Measurements from ENCODE around the gene PGGT1B.

The PGGT1B gene

DNA sequence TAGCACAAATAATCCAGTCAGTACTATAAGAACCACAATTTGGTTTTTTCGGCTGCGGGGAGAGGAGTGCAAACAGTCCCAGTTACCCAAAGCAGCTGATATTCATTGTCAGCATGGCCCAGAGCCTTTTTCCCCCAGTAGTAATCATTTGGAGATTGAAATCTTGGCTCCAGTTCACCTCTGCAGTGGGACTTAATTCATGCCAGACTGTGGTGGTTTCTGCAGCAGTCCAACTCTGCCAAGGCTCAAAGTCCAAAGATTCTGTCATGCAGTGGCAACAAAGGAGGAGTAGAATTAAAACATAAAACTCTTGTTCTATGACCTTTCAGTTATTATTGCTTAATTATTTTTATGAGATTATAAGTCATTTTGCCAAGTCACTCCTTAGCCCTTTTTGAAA, 68.0 kb downstream of the PGGT1B start:
- Histone ChIP-seq H3K4me1 (ENCODE audit: insufficient read depth, insufficient read length) (no peaks in the 10 kb centered on the region), H3K9me3 (ENCODE audit: insufficient read depth, low read length) (no peaks in the 10 kb centered on the region), H3K9ac (ENCODE audit: insufficient read length, low read depth) (no peak overlapping the region), H3K27me3 (ENCODE audit: insufficient read depth, insufficient read length) (no peaks in the 10 kb centered on the region), H3K4me3 (ENCODE audit: insufficient read length, low read depth) (no peak overlapping the region), H3K36me3 (ENCODE audit: insufficient read depth, insufficient read length, low read length) (no peaks in the 10 kb centered on the region)
- DNase-seq (ENCODE audit: low read depth, low spot score) = no peak
- TF ChIP-seq SUZ12 (IDR thresholded peaks at IDR 0.05; ENCODE audit: extremely low read depth, insufficient read depth, insufficient read length) (no peak), ZNF274 (IDR thresholded peaks at IDR 0.05; ENCODE audit: low read depth, low read length) (no peak), YY1 (IDR thresholded peaks at IDR 0.05; ENCODE audit: insufficient read depth, insufficient read length) (no peak)

DNA sequence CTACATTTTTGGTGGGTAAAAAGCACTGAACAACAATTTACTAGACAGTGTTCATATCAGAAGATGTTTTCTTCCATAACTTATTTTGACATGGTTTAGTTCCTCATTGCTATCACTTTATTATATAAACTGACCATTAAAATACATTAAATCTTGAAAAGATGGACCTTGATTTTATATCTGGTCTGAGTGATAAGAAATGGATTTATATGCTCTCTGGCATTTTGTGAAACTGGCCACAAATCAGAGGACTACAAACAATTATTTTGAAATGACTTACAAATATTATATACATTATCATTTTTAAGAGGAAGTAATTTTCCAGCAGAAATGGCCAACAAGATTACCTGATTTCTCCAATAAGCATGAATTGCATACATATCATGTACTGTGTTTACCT, 69.4 kb downstream of the PGGT1B start:
- Histone ChIP-seq H3K9me3 (ENCODE audit: insufficient read depth, low read length) (no peaks in the 10 kb centered on the region), H3K9ac (ENCODE audit: insufficient read length, low read depth) (no peak overlapping the region), H3K27me3 (ENCODE audit: insufficient read depth, insufficient read length) (no peaks in the 10 kb centered on the region), H3K36me3 (ENCODE audit: insufficient read depth, insufficient read length, low read length) (no peaks in the 10 kb centered on the region), H3K4me3 (ENCODE audit: insufficient read length, low read depth) (no peak overlapping the region), H3K4me1 (ENCODE audit: insufficient read depth, insufficient read length) (no peaks in the 10 kb centered on the region)
- TF ChIP-seq SUZ12 (IDR thresholded peaks at IDR 0.05; ENCODE audit: extremely low read depth, insufficient read depth, insufficient read length) (no peak), ZNF274 (IDR thresholded peaks at IDR 0.05; ENCODE audit: low read depth, low read length) (no peak), YY1 (IDR thresholded peaks at IDR 0.05; ENCODE audit: insufficient read depth, insufficient read length) (no peak)
- no peak for DNase-seq (ENCODE audit: low read depth, low spot score)

DNA sequence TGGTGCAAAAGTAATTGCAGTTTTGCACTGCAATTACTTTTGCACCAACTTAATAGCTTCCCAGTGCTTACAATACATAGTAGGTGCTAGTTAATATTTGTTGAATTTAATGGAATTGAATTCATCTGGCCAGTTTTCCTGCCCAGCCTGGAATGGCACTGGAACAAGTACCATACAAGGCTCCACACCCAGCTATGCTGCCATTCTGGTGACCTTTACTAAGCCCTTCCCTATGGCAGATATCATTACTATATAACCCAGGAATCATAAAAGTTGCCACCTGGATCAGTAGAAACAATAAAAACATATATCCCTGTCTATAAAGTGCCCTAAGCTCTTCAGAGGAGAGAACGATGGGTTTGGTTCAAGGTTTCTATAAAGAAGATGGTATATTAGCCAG, 70.6 kb downstream of the PGGT1B start:
- H3K36me3 ChIP-seq (ENCODE audit: insufficient read depth, insufficient read length, low read length) = no peaks in the 10 kb centered on the region
- TF ChIP-seq SUZ12 (IDR thresholded peaks at IDR 0.05; ENCODE audit: extremely low read depth, insufficient read depth, insufficient read length) (no peak), ZNF274 (IDR thresholded peaks at IDR 0.05; ENCODE audit: low read depth, low read length) (no peak), YY1 (IDR thresholded peaks at IDR 0.05; ENCODE audit: insufficient read depth, insufficient read length) (no peak)
- DNase-seq (ENCODE audit: low read depth, low spot score) = no peak
- H3K9ac ChIP-seq (ENCODE audit: insufficient read length, low read depth) = no peak overlapping the region
- H3K4me3 ChIP-seq (ENCODE audit: insufficient read length, low read depth) = no peak overlapping the region
- no peaks in the 10 kb centered on the region for H3K4me1 ChIP-seq (ENCODE audit: insufficient read depth, insufficient read length)
- H3K27me3 ChIP-seq (ENCODE audit: insufficient read depth, insufficient read length) = no peaks in the 10 kb centered on the region
- H3K9me3 ChIP-seq (ENCODE audit: insufficient read depth, low read length) = no peaks in the 10 kb centered on the region

DNA sequence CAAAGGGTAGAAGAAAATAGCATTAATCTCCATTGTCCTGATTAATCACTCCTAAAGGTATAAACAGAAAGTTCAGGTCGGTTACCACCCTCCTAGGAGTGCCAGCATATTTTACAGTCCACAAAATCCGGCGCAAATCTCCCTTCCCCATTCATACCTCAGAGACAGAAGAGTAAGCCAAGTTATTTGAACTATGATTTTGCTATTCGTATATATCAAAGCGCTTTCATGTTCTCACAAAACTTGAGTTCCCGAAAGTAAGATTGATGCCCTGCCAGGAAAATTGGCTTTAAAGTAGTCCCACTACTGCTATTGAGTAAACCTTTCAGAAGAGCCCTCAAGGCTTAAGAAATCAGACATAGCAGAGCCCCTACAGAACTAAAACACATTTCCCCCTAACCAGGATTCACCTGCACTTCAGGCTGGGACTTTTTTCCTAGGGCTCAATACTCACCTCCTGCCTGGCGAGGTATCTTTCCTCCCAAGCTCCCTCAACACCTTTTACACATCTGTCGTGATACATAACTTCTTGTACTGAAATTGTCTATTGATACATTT, 71.1 kb downstream of the PGGT1B start:
- Histone ChIP-seq H3K9ac (ENCODE audit: insufficient read length, low read depth) (no peak overlapping the region), H3K36me3 (ENCODE audit: insufficient read depth, insufficient read length, low read length) (no peaks in the 10 kb centered on the region), H3K27me3 (ENCODE audit: insufficient read depth, insufficient read length) (no peaks in the 10 kb centered on the region), H3K4me1 (ENCODE audit: insufficient read depth, insufficient read length) (no peaks in the 10 kb centered on the region), H3K9me3 (ENCODE audit: insufficient read depth, low read length) (no peaks in the 10 kb centered on the region), H3K4me3 (ENCODE audit: insufficient read length, low read depth) (no peak overlapping the region)
- DNase-seq (ENCODE audit: low read depth, low spot score) = no peak
- TF ChIP-seq YY1 (IDR thresholded peaks at IDR 0.05; ENCODE audit: insufficient read depth, insufficient read length) (no peak), SUZ12 (IDR thresholded peaks at IDR 0.05; ENCODE audit: extremely low read depth, insufficient read depth, insufficient read length) (no peak), ZNF274 (IDR thresholded peaks at IDR 0.05; ENCODE audit: low read depth, low read length) (no peak)

DNA sequence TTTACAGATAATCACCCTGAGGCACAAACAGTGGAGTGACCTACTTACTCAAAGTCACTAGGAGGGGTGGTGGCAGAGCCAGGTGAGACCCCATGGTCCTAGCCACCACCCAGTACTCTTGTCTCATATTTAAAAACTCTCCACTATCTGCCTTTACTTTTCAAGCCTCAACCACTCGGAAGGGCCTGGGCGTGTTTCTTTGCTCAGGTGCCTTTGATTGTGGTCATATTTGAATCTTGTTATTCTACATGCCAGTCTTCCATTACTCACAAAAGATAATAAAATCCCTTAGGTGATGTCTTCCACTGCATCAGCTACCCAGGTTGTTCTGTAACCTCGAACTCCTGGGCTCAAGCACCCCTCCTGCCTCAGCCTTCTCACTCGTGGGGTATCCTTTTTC, 72.3 kb downstream of the PGGT1B start:
- no peaks in the 10 kb centered on the region for H3K4me1 ChIP-seq (ENCODE audit: insufficient read depth, insufficient read length)
- H3K36me3 ChIP-seq (ENCODE audit: insufficient read depth, insufficient read length, low read length) = no peaks in the 10 kb centered on the region
- no peaks in the 10 kb centered on the region for H3K27me3 ChIP-seq (ENCODE audit: insufficient read depth, insufficient read length)
- no peaks in the 10 kb centered on the region for H3K9me3 ChIP-seq (ENCODE audit: insufficient read depth, low read length)
- H3K9ac ChIP-seq (ENCODE audit: insufficient read length, low read depth) = no peak overlapping the region
- TF ChIP-seq SUZ12 (IDR thresholded peaks at IDR 0.05; ENCODE audit: extremely low read depth, insufficient read depth, insufficient read length) (no peak), YY1 (IDR thresholded peaks at IDR 0.05; ENCODE audit: insufficient read depth, insufficient read length) (no peak), ZNF274 (IDR thresholded peaks at IDR 0.05; ENCODE audit: low read depth, low read length) (no peak)
- no peak for DNase-seq (ENCODE audit: low read depth, low spot score)
- no peak overlapping the region for H3K4me3 ChIP-seq (ENCODE audit: insufficient read length, low read depth)

DNA sequence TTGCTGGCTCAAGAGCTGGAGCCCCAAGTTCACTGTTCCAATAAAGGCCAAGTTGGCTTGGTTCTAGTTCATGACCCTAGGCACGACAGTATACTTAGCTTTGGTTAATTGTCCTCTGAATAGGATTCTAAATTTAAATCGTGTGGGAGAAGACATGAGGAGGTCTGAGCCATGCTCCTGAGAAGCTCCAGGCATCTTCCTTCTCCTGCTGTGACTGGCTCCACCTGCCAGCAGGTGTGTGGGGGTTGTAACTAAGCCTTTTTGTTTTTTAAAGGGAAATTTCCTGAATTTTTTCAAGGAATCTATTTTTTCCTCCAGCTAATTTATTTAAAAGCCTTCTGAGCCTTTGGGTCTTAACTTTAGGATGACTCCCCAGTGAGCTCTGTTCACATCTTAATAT, 72.8 kb downstream of the PGGT1B start:
- Histone ChIP-seq H3K4me1 (ENCODE audit: insufficient read depth, insufficient read length) (no peaks in the 10 kb centered on the region), H3K9me3 (ENCODE audit: insufficient read depth, low read length) (no peaks in the 10 kb centered on the region), H3K4me3 (ENCODE audit: insufficient read length, low read depth) (no peak overlapping the region), H3K36me3 (ENCODE audit: insufficient read depth, insufficient read length, low read length) (no peaks in the 10 kb centered on the region), H3K27me3 (ENCODE audit: insufficient read depth, insufficient read length) (no peaks in the 10 kb centered on the region), H3K9ac (ENCODE audit: insufficient read length, low read depth) (no peak overlapping the region)
- no peak for DNase-seq (ENCODE audit: low read depth, low spot score)
- no peak for TF ChIP-seq YY1 (IDR thresholded peaks at IDR 0.05; ENCODE audit: insufficient read depth, insufficient read length)
- TF ChIP-seq ZNF274 (IDR thresholded peaks at IDR 0.05; ENCODE audit: low read depth, low read length) = no peak
- TF ChIP-seq SUZ12 (IDR thresholded peaks at IDR 0.05; ENCODE audit: extremely low read depth, insufficient read depth, insufficient read length) = no peak

DNA sequence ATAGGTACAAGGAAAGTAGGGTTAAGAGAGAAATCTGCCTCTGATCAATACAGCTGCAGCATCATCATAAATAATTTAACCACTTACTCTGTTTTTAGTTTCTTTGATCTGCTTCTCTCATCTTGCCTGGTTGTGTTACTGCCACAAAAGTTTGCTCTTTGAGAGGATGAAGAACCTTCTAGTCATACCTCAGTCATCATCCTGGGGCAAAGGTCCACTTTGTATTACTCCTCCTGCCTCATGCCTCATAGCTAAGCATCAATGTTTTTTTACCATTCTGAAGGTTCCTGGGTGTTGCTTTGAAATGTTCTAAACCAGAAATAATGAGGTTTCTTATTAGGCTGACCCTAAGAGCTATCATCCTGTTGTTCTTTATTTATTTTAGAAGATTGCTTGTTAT, 75.9 kb downstream of the PGGT1B start:
- Histone ChIP-seq H3K9ac (ENCODE audit: insufficient read length, low read depth) (no peak overlapping the region), H3K4me1 (ENCODE audit: insufficient read depth, insufficient read length) (no peaks in the 10 kb centered on the region), H3K27me3 (ENCODE audit: insufficient read depth, insufficient read length) (peaks cover 8% of the 10 kb centered on the region), H3K9me3 (ENCODE audit: insufficient read depth, low read length) (no peaks in the 10 kb centered on the region), H3K4me3 (ENCODE audit: insufficient read length, low read depth) (no peak overlapping the region), H3K36me3 (ENCODE audit: insufficient read depth, insufficient read length, low read length) (no peaks in the 10 kb centered on the region)
- no peak for TF ChIP-seq SUZ12 (IDR thresholded peaks at IDR 0.05; ENCODE audit: extremely low read depth, insufficient read depth, insufficient read length)
- no peak for TF ChIP-seq ZNF274 (IDR thresholded peaks at IDR 0.05; ENCODE audit: low read depth, low read length)
- TF ChIP-seq YY1 (IDR thresholded peaks at IDR 0.05; ENCODE audit: insufficient read depth, insufficient read length) = no peak
- DNase-seq (ENCODE audit: low read depth, low spot score) = no peak

Data from NT2/D1 (cell line).